WTC11 (cell line): ENCODE data around the gene RABL6. TPM values are rescaled to one million over a fixed set of nuclear protein-coding genes. Genes with fewer than 3 reads are reported as not detected.

Source experiments
- AFF4 ChIP-seq: sonication (generic); formaldehyde crosslinking; IDR thresholded peaks from 2 replicates; pipeline ENCODE4 v1.8.1; 2023; ENCODE audit warnings: mild to moderate bottlenecking, missing genetic modification reagents, borderline replicate concordance
- ATF2 ChIP-seq: sonication (generic); formaldehyde crosslinking; IDR thresholded peaks from 2 replicates; pipeline ENCODE4 v1.8.1; 2022; ENCODE audit warnings: low read depth, missing genetic modification reagents, borderline replicate concordance
- CDX4 ChIP-seq: fragments of 250-450 bp; sonication (Bioruptor Pico); IDR thresholded peaks from 2 replicates; pipeline ENCODE4 v1.9.0; 2021; ENCODE audit warnings: moderate library complexity, mild to moderate bottlenecking, inconsistent platforms, borderline replicate concordance
- ERG ChIP-seq: fragments of 250-450 bp; sonication (Bioruptor Pico); IDR thresholded peaks from 2 replicates; pipeline ENCODE4 v1.8.0; 2021; ENCODE audit warnings: mild to moderate bottlenecking
- ESRRA ChIP-seq: sonication (generic); formaldehyde crosslinking; IDR thresholded peaks from 2 replicates; pipeline ENCODE4 v1.8.1; 2022; ENCODE audit warnings: mild to moderate bottlenecking, missing genetic modification reagents, borderline replicate concordance
- FOXJ3 ChIP-seq: sonication (generic); formaldehyde crosslinking; IDR thresholded peaks from 2 replicates; pipeline ENCODE4 v1.9.0; 2021; ENCODE audit warnings: missing genetic modification reagents, mild to moderate bottlenecking, borderline replicate concordance
- FOXK1 ChIP-seq: sonication (generic); formaldehyde crosslinking; IDR thresholded peaks from 2 replicates; pipeline ENCODE4 v1.8.0; 2022; ENCODE audit warnings: mild to moderate bottlenecking, moderate library complexity, missing genetic modification reagents
- HMGA2 ChIP-seq: fragments of 250-450 bp; sonication (Bioruptor Pico); IDR thresholded peaks from 2 replicates; pipeline ENCODE4 v1.4.0; 2021; ENCODE audit warnings: mild to moderate bottlenecking, moderate library complexity
- MAX ChIP-seq: sonication (generic); formaldehyde crosslinking; IDR thresholded peaks from 2 replicates; pipeline ENCODE4 v1.8.0; 2022; ENCODE audit warnings: mild to moderate bottlenecking, missing genetic modification reagents
- NFATC4 ChIP-seq: fragments of 250-450 bp; sonication (Bioruptor Pico); IDR thresholded peaks from 2 replicates; pipeline ENCODE4 v1.9.0; 2021; ENCODE audit warnings: mild to moderate bottlenecking
- NFE2L1 ChIP-seq: sonication (generic); formaldehyde crosslinking; IDR thresholded peaks from 2 replicates; pipeline ENCODE4 v1.8.1; 2023; ENCODE audit warnings: missing genetic modification reagents
- PREB ChIP-seq: sonication (generic); formaldehyde crosslinking; IDR thresholded peaks from 2 replicates; pipeline ENCODE4 v1.8.1; 2022; ENCODE audit warnings: mild to moderate bottlenecking, missing genetic modification reagents, moderate library complexity, borderline replicate concordance
- RORB ChIP-seq: fragments of 250-450 bp; sonication (Bioruptor Pico); IDR thresholded peaks from 2 replicates; pipeline ENCODE4 v1.9.0; 2021; ENCODE audit warnings: mild to moderate bottlenecking
- STAT6 ChIP-seq: sonication (generic); formaldehyde crosslinking; conservative IDR thresholded peaks from 2 replicates; pipeline ENCODE4 v1.8.1; 2023; ENCODE audit warnings: mild to moderate bottlenecking, low read depth, missing genetic modification reagents, moderate library complexity
- TEAD4 ChIP-seq: sonication (generic); formaldehyde crosslinking; IDR thresholded peaks from 2 replicates; pipeline ENCODE4 v1.8.0; 2022; ENCODE audit warnings: mild to moderate bottlenecking, missing genetic modification reagents
- TP53 ChIP-seq: sonication (generic); formaldehyde crosslinking; IDR thresholded peaks from 2 replicates; pipeline ENCODE4 v1.8.1; 2023; ENCODE audit warnings: mild to moderate bottlenecking, missing genetic modification reagents
- ZBTB21 ChIP-seq: sonication (generic); formaldehyde crosslinking; IDR thresholded peaks from 2 replicates; pipeline ENCODE4 v1.8.1; 2023; ENCODE audit warnings: mild to moderate bottlenecking, missing genetic modification reagents, borderline replicate concordance
- ZMAT4 ChIP-seq: fragments of 250-450 bp; sonication (Bioruptor Pico); IDR thresholded peaks from 2 replicates; pipeline ENCODE4 v1.9.0; 2021; ENCODE audit warnings: mild to moderate bottlenecking
- ZNF263 ChIP-seq: sonication (generic); formaldehyde crosslinking; IDR thresholded peaks from 2 replicates; pipeline ENCODE4 v1.8.1; 2022; ENCODE audit warnings: low read depth, mild to moderate bottlenecking, moderate library complexity, missing genetic modification reagents
- ZNF281 ChIP-seq: sonication (generic); formaldehyde crosslinking; IDR thresholded peaks from 2 replicates; pipeline ENCODE4 v1.8.0; 2023; ENCODE audit warnings: mild to moderate bottlenecking, missing genetic modification reagents
- ZNF317 ChIP-seq: sonication (generic); formaldehyde crosslinking; IDR thresholded peaks from 2 replicates; pipeline ENCODE4 v1.8.1; 2023; ENCODE audit warnings: low read depth, mild to moderate bottlenecking, moderate library complexity, missing genetic modification reagents, borderline replicate concordance
- total RNA-seq: library from RNA; stranded (reverse); gene quantifications from 3 replicates; pipeline ENCODE4 v1.2.3, GENCODE V29; 2021

Gene RABL6
- total RNA-seq, 1 experiment from 2014 or later: 171 TPM

GRCh38 chr9:136885950-136886578 is 78.3 kb downstream of the RABL6 start, which contains the start of gene TRAF2 (continued):
- TF ChIP-seq STAT6 (CRISPR knock-in tag) (no peak), HMGA2 (CRISPR knock-in tag) (no peak), ATF2 (CRISPR knock-in tag) (no peak), FOXK1 (CRISPR knock-in tag) (no peak), TEAD4 (CRISPR knock-in tag) (no peak), RORB (no peak), AFF4 (CRISPR knock-in tag) (no peak), MAX (CRISPR knock-in tag) (peak; percentile 80), NFATC4 (no peak), PREB (CRISPR knock-in tag) (no peak), ZBTB21 (CRISPR knock-in tag) (no peak), NFE2L1 (CRISPR knock-in tag) (no peak), CDX4 (CRISPR knock-in tag) (no peak), ZMAT4 (CRISPR knock-in tag) (no peak), FOXJ3 (CRISPR knock-in tag) (no peak), ZNF317 (CRISPR knock-in tag) (no peak), ESRRA (no peak), ZNF263 (no peak), ZNF281 (CRISPR knock-in tag) (no peak), ERG (CRISPR knock-in tag) (no peak), TP53 (CRISPR knock-in tag) (no peak)
